ENCODE measurements around the gene CSMD2.

DNA sequence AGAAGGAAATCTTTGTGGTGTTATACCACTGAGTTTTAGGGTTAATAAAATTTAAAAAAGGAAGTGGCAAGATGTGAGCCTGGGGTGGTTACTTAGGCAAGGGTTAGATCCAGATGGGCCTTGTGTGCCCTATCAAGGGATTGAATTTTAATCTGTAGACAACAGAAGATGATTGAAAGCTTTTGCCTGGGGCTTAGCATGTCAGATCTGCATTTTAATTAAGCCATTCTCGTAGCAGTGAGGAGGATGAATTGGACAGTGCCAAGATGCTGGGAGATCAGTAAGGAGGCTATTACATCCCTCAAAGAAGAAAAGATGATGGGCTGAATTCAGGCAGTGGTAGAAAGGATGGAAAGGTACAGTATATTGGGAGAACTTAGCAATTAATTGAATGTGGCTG lies 258.9 kb downstream of the CSMD2 start:
- TF ChIP-seq CBX3 (IDR thresholded peaks at IDR 0.05; ENCODE audit: low read depth) (no peak), JUND (IDR thresholded peaks at IDR 0.05) (no peak), SIN3A (IDR thresholded peaks at IDR 0.05; ENCODE audit: low read depth) (no peak), YY1 (IDR thresholded peaks at IDR 0.05; ENCODE audit: extremely low read depth, insufficient replicate concordance, low read depth, low read length) (no peak), EZH2 (IDR thresholded peaks at IDR 0.05) (no peak), SRF (IDR thresholded peaks at IDR 0.05; ENCODE audit: low read depth) (no peak), POLR2A (IDR thresholded peaks at IDR 0.05; ENCODE audit: borderline replicate concordance, extremely low read depth, insufficient read depth, insufficient read length) (no peak), RAD21 (IDR thresholded peaks at IDR 0.05; ENCODE audit: low read depth) (no peak), TCF7L2 (IDR thresholded peaks at IDR 0.05; ENCODE audit: borderline replicate concordance, extremely low read depth, insufficient read depth, insufficient read length) (no peak)
- TF ChIP-seq, protein P1, sequence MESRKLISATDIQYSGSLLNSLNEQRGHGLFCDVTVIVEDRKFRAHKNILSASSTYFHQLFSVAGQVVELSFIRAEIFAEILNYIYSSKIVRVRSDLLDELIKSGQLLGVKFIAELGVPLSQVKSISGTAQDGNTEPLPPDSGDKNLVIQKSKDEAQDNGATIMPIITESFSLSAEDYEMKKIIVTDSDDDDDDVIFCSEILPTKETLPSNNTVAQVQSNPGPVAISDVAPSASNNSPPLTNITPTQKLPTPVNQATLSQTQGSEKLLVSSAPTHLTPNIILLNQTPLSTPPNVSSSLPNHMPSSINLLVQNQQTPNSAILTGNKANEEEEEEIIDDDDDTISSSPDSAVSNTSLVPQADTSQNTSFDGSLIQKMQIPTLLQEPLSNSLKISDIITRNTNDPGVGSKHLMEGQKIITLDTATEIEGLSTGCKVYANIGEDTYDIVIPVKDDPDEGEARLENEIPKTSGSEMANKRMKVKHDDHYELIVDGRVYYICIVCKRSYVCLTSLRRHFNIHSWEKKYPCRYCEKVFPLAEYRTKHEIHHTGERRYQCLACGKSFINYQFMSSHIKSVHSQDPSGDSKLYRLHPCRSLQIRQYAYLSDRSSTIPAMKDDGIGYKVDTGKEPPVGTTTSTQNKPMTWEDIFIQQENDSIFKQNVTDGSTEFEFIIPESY (IDR thresholded peaks at IDR 0.05; ENCODE audit: extremely low read depth, insufficient replicate concordance, low read length), result no peak
- TF ChIP-seq, protein P2, sequence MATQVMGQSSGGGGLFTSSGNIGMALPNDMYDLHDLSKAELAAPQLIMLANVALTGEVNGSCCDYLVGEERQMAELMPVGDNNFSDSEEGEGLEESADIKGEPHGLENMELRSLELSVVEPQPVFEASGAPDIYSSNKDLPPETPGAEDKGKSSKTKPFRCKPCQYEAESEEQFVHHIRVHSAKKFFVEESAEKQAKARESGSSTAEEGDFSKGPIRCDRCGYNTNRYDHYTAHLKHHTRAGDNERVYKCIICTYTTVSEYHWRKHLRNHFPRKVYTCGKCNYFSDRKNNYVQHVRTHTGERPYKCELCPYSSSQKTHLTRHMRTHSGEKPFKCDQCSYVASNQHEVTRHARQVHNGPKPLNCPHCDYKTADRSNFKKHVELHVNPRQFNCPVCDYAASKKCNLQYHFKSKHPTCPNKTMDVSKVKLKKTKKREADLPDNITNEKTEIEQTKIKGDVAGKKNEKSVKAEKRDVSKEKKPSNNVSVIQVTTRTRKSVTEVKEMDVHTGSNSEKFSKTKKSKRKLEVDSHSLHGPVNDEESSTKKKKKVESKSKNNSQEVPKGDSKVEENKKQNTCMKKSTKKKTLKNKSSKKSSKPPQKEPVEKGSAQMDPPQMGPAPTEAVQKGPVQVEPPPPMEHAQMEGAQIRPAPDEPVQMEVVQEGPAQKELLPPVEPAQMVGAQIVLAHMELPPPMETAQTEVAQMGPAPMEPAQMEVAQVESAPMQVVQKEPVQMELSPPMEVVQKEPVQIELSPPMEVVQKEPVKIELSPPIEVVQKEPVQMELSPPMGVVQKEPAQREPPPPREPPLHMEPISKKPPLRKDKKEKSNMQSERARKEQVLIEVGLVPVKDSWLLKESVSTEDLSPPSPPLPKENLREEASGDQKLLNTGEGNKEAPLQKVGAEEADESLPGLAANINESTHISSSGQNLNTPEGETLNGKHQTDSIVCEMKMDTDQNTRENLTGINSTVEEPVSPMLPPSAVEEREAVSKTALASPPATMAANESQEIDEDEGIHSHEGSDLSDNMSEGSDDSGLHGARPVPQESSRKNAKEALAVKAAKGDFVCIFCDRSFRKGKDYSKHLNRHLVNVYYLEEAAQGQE (IDR thresholded peaks at IDR 0.05; ENCODE audit: low read depth), result no peak
- TF ChIP-seq, protein P3, sequence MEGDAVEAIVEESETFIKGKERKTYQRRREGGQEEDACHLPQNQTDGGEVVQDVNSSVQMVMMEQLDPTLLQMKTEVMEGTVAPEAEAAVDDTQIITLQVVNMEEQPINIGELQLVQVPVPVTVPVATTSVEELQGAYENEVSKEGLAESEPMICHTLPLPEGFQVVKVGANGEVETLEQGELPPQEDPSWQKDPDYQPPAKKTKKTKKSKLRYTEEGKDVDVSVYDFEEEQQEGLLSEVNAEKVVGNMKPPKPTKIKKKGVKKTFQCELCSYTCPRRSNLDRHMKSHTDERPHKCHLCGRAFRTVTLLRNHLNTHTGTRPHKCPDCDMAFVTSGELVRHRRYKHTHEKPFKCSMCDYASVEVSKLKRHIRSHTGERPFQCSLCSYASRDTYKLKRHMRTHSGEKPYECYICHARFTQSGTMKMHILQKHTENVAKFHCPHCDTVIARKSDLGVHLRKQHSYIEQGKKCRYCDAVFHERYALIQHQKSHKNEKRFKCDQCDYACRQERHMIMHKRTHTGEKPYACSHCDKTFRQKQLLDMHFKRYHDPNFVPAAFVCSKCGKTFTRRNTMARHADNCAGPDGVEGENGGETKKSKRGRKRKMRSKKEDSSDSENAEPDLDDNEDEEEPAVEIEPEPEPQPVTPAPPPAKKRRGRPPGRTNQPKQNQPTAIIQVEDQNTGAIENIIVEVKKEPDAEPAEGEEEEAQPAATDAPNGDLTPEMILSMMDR (IDR thresholded peaks at IDR 0.05 in 2 of 3, conservative IDR thresholded peaks at IDR 0.05 in 1 of 3; ENCODE audit: borderline replicate concordance in 1 of 3, insufficient read depth in 1 of 3, low read depth in 2 of 3, low read length in 2 of 3), result no peak
- TF ChIP-seq, protein P4, sequence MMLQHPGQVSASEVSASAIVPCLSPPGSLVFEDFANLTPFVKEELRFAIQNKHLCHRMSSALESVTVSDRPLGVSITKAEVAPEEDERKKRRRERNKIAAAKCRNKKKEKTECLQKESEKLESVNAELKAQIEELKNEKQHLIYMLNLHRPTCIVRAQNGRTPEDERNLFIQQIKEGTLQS (IDR thresholded peaks at IDR 0.05), result no peak
